Inflammatory macrophage treated with lipopolysaccharide for 1 hour (primary cell): ENCODE results near the gene RPS6KC1.
A peak's percentile ranks its signal among the peaks of the same experiment; 100 is the strongest.
"Not testable (repeated sequence)": the region's sequence is repeated elsewhere in the genome, so short reads cannot be mapped to it uniquely, and the experiment has no call there.

ENCODE experiments used
- DNase-seq, 2 donors: peaks; one replicate each; pipeline ENCODE4 v3.0.0-alpha.2; 2020 to 2022

RPS6KC1 gene

DNA sequence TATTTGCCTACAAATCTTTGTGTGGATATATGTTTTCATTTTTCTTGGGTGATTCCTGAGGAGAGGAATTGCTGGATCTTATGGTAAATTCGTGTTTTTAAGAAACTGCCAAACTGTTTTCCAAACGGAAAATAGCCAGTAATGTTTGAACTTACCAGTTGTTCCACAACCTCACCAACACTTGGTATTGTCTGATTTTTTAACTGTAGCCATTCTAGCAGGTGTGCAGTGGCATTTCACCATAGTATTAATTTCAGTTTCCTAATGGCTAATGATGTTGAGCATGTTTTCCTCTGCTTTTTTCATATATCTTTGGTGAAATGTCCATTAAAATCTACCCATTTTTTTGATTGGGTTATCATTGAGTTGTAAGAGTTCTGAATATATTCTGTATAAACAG, 56.6 kb downstream of the RPS6KC1 start:
- no peak for DNase-seq

DNA sequence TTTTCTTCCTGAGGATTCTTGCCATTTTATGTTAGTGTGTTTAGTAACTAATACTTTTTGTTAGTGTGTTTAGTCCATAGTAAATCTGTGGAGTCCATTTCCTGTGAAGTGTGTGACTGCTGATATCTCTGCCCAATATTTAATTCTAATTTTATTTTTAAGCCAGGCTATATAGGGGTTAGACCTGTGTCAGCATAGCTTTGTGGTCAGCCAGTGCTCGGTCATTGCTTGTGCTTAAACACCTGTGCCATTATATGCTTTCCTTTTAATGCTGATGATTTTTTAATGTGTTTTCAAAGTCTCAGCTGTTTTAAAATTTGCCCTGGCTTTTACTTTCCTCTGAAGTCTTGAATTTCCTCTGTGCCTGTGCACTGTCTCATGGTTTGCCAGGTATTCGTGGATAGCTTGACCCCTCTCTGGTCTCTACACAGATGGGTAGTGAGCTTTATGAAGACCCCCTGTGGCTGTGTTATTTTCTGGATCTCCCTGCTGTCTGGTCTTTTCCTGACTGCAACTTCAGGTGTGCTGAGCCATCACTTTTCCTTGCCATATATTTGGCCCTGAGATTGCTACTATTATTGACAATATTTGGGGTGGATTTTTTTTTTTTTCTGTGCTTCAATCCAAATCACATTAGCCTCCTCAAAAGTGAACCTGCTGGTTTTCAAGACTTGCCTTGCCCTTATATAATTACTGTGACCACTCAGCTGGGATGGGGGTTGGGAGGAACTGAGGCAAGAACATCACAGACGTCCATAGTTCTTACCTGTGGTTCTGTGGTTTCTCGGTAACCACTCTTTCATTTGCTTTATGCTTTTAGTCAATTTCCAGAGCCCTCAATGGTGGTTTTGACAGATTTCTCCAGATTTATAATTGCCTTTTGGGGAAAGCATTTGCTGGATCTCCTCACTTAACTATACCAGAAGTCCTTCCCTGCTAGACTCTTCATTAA, 59.6 kb downstream of the RPS6KC1 start:
- DNase-seq: no peak

DNA sequence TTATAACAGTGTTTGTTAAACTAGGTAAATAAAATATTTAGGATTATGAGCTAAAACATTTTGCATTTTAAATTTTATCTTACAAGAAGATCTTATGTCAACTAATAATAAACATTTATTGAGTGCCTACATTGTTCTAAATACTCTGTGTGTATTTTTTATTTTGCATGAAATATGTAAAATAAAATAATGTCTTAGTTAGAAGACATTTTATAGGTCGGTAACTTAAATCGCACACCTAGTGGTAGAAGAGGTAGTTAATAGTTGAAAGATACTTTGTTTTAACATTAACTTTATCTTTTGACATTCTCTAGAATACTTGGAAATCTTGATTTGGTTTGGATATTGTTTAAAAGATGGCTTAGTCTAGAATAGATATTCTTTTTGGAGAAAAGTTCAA, 60.5 kb downstream of the RPS6KC1 start:
- no peak for DNase-seq

DNA sequence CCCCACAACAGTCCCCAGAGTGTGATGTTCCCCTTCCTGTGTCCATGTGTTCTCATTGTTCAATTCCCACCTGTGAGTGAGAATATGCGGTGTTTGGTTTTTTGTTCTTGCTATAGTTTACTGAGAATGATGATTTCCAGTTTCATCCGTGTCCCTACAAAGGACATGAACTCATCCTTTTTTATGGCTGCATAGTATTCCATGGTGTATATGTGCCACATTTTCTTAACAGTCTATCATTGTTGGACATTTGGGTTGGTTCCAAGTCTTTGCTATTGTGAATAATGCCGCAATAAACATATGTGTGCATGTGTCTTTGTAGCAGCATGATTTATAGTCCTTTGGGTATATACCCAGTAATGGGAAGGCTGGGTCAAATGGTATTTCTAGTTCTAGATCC, 61.7 kb downstream of the RPS6KC1 start:
- DNase-seq: not testable (repeated sequence)

DNA sequence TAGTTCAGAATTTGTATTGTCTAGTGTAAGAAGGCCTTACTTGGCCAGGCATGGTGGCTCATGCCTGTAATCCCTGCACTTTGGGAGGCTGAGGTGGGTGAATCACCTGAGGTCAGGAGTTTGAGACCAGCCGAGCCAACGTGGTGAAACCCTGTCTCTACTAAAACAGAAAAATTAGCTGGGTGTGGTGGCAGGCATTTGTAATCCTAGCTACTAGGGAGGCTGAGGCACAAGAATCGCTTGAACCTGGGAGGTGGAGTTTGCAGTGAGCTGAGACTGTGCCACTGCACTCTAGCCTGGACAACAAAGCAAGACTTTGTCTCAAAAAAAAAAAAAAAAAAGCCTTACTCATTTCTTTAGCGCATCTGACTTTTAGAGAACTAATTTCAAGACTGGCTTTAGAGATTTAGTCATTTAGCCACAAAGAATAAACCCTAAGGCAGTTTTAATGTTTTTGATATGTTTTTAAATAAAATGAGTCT, 66.7 kb downstream of the RPS6KC1 start:
- not testable (repeated sequence) for DNase-seq

DNA sequence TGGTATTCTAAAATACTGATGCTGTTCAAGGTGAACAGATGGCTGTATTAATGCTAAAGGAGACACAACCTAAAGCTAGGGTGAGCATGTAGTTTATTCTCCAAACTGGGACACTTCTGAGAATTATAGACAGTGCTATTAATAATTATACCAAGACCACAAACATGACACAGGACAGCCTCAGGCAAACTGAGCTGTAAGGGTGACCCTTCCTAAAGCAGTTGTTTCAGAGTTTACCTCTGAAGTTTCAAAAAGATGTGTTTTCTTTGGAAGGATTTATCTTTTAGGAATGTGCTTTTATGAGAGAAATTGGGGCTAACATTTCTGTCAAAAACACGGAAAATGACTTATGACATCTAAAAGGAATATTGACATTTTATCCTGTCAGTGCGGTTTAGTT, 68.8 kb downstream of the RPS6KC1 start:
- DNase-seq: no peak

DNA sequence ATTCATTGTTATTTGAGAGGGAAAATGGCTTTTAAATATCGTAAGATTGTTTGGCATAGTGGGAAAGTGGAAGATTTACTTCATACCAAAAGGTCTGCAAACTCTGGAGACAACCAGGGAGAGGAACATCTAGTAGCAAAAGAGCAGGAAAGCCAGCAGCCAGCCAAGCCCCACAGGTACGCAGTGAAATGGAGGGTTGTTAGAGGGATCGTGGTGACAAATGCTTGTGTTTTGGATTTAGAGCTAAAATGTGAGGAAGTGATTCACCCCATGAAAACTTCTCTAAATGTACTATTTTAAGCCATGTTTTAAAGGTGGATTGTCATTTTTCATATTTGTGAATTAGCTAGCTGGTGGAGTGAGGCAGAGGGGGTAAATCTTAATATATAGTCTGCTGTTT, 69.3 kb downstream of the RPS6KC1 start:
- DNase-seq: no peak

DNA sequence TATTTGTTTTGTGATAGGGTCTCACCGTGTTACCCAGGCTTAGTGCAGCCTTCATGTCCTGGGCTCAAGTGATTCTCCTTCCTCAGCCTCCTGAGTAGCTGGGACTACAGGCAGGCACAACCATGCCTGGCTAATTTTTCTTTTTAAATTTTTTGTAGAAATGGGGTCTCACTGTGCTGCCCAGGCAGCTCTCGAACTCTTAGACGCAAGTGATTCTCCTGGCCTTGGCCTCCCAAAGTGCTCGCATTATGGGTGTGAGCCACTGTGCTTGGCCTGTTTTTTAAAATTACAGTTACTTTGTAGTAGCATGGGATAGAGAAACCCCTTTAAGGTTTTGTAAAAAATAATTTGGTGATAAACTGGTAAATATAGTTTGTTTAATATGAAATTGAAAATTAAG, 69.9 kb downstream of the RPS6KC1 start:
- no peak for DNase-seq

DNA sequence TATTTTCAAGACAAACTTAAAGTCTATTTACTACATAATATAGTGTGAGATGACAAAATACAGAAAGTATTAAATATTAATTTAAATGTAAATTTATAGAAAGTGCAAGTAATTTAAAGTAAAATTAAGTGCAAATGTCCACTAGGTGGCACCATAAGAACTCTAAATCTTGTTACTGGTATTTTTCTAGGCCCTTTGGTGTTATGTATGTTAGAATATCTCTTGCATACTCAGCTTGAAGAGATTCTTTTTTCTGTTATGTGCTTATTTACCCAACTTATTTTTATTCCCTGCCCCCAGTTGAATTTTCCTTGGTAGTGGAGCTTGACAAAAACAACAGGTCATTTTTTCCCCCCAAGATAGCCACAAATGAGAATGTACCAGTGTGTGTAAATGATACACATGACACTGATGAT, 71.5 kb downstream of the RPS6KC1 start:
- peak; percentile 24 to 70 for DNase-seq

DNA sequence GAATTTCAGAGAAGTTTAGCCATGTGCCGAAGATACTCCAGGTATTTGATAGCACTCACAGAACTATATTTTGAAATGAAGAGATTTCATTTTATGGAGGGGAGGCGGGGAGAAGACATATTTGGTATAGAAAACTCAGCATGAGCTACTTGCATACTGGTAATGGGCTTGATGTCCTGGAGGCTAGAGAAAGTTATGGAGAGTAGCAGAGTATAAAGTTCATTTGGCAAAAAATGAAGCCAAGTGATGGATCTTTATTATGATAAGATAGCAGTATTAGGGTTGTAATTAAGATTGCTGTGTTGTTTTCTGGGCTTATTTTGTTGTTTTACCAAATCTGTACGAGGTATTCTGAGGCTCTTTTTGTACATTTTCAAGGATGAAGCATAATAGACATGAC, 72.0 kb downstream of the RPS6KC1 start:
- DNase-seq: no peak

DNA sequence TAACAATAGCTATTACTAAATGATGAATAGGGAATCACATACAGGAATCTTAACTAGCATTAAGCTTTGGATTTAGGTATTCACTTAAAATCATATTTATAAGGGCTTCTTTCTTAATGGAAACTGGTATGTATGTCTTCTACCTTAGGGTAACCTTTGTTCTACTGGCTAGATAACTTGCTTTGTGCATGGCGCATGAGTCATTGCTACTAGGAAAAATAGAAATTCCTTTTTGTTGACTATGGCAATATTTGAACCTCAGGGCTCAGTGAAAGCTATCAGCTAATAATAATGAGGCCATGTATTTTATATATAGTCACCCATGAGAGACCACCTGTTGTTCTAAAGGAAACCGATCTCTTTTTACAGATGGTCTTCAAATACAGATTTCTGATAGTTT, 72.5 kb downstream of the RPS6KC1 start:
- no peak for DNase-seq

DNA sequence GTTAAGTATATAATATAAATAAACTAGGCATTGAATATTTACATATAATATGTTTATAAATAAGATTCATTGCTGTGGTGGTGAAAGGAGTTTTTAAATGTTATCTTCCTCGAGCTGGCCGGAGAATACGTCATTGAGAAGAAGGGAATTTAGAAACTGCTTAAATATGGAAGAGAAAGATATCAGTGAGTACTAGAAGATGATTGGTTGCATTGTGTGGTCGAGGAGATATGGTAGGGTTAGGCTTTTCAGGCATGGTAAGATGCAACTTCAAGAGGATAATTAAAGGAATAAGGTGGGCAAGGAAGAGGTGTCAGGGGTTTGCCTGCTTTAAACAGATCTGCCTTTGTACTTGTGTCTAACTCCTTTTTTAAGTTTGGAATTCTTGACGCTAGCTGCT, 73.5 kb downstream of the RPS6KC1 start:
- DNase-seq: no peak

DNA sequence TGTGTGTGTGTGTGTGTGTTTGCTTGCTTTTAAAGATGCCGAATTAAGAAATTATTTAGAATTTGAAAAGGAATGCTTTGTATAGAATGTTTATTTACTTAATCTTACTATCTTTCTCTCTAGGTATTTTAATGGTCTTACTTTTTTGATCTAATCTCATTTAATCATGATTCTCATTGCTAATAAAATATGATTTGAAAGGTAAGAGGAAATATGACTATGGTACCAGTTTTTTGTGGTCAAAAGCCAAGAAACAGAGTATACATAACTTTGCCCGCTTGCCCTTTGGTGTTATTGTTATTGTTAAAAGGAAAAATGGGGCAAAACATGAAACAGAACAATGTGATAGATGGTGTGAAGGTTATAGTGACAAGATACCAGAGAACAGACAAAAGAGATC, 74.6 kb downstream of the RPS6KC1 start:
- no peak for DNase-seq

DNA sequence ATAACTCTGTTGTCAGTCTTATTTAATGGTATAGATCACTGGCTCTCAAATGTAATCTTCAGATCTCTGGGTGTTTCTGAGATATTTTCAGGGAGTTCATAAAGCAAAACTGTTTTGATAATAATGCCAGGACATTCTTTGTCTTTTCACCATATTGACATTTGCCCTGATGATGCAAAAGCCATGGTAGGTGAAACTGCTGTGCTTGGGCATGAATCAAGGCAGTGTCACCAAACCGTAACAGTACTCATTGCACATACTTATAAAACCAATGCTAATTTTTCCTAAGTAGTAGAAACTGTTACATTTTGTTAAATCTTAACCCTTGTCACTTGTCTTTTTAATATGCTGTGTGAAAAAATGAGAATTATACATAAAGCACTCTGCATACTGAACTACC, 76.0 kb downstream of the RPS6KC1 start:
- no peak for DNase-seq

DNA sequence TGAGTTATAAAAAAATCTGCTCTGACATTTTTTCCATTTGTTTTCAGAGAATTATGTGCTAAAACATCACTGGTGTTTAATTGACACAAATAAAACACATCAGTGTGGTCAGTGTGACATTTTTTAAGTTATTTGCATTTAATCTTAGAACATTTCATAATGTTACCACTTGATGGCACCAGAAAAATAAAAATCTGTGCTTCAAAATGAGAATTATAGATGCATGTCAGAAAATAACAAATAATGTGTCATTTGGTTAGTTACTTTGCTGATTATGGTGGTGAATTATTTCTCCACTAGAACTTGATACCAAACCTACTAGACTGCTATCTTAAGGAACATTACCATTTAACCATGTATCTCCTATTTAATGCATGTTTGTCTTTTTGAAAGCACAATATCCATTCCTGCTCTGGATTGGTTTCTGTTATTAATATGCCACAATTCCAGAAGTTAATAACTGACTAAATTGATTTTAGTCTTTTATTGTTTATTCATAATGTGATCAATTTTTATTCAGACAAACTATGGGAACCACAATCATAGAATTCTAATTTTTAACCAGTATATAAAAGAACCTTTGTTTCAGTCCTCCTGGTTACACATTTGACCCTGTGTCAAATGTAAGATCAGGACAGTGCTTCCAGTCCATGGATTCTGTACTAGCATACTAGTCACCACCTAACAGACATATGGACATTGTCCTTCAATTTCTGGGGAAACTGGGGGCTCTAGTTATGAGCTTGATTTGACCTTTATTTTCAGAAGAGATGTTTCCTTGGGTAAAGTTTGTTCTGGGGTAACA, 81.0 kb downstream of the RPS6KC1 start:
- DNase-seq: no peak

DNA sequence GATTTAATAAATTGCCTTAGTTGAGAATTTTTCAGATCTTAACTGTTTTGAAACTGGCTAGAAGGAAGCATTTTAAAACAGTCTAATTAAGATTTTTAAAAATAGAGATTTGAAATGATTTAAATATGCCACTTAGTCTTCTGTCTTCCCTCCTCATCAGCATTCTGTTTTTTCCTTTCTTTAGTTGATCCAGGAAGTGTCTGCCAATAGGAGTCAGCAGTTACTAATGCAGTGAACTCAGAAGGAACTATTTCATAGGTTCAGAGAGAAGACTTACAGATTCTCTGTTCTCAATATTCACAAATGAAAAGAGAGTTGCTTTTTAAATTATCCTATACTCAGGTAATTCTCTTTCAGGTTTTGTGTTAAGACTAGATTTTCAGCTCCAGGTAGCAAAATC, 84.5 kb downstream of the RPS6KC1 start:
- no peak for DNase-seq

DNA sequence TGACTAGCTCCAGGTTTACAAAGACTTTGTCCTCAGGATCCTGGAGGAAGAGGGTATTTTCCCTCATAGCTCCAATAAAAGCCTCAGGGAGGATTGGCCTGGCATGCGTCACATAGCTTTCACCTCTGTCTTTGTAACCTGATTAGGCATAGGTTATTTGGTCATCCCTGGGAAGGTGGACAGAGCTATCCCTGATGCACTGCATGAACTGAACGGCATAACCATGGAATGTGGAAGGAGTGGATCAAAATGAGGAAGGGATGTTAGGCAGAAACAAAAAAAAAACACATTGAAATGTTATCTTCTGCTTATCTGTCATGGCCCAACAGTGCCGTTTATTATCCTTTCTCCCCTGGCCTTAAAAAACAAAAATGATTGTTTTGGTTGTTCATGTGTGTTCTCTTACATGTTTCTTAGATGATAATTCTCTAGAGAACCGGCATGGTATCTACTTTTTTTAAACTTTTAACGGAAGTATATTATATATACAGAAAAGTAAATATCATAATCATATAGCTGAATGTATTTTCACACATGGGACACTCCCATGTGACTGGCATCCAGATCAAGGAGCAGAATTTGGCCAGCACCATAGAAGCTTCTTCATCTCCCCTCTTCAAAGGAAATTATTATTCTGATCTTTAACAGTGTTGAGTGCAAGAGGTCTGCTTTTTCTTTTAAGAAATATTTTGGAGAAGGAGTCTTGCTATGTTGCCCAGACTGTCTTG, 85.3 kb downstream of the RPS6KC1 start:
- DNase-seq: no peak

DNA sequence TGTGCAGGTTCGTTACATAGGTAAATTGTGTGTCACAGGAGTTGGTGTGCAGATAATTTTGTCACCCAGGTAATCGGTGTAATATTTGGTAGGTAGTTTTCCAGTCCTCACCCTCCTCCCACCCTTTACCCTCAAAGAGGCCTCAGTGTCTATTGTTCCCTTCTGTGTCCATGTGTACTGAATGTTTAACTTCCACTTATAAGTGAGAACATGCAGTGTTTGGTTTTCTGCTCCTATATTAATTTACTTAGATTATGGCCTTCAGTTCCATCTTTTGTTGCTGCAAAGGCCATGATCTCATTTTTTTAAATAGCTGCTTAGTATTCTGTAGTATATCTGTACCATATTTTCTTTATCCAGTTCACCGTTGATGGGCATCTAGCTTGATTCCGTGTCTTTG, 87.3 kb downstream of the RPS6KC1 start:
- no peak for DNase-seq

DNA sequence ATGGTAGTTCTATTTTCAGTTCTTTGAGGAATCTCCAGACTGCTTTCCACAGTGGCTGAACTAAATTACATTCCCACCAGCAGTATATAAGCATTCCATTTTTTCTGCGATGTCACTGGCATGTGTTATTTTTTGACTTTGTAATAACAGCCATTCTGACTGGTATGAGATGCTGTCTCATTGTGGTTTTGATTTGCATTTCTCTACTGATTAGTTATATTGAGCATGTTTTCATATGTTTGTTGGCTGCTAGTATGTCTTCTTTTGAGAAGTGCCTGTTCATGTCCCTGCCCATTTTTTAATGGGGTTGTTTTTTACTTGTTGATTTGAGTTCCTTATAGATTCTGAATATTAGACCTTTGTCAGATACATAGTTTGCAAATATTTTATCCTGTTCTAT, 87.9 kb downstream of the RPS6KC1 start:
- DNase-seq: no peak

DNA sequence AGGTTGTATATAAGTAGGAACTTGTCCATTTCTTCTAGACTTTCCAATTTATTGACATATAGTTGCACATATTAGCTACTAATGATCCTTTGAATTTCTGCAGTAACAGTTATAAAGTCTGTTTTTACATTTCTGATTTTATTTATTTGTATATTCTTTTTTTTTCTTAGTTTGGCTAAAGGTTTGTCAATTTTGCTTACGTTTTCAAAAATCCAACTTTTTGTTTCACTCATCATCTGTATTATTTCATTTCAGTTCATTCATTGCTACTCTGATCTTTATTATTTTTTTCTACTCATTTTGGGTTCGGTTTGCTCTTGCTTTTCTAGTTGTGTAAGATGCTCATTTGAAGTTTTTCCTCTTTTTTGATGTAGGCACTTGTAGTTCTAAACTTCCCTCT, 97.9 kb downstream of the RPS6KC1 start:
- no peak for DNase-seq

DNA sequence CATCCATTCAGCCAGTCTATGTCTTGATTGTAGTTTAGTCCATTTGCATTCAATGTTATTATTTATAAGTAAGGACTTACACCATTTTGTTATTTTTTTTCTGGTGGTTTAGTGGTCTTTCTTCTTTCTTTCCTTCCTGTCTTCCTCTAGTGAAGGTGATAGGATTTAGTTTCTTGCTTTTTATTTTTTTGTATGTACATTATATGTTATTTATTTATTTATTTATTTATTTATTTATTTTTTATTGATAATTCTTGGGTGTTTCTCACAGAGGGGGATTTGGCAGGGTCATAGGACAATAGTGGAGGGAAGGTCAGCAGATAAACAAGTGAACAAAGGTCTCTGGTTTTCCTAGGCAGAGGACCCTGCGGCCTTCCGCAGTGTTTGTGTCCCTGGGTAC, 99.0 kb downstream of the RPS6KC1 start:
- DNase-seq: not testable (repeated sequence)

DNA sequence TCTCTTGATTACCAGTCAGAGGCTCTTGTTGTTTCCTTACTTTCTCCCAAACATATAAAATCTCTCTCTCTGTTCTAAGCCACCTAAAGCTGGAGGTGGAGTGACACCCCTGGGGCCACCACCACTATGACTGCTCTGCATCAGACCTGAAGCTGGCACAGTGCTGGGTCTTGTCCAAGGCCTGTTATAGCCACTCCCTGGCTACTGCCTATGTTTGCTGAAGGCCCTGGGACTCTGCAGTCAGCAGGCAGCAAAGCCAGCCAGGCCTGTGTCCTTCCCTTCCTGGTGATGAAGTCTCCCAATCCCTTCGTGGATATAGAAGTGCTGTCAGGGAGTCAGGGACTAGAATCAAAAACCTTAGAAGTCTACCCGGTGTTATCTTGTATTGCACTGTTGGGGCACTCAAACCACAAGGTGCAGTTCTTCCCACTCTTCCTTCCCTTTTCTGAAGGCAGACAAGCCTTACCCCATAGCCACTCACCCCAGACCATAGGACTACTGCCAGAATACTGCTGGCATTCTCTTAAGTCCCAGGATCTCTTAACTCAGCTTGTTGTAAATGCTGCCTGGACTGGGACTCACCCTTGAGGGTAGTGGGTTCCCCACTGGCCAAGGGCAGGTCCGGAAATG, 103.1 kb downstream of the RPS6KC1 start:
- DNase-seq: peak in 1 of 2 donors; percentile 19

DNA sequence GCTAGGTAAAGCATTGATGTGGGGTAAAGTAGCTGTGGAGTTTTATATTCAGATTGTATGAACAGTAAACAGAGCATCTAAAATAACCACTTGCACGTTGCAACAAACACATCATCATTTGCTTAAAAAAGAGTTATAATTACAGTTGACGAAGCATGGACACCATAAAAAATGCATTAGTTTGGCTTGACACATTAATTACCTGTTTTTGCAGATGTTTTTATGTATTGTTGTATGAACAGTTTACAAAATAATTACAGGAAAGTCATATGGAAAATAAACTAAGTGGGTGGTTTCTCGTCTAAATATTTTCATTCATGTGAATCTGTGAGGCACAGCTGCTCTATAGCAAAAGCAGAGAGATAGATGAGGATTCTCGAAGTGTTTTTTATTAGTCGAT, 108.3 kb downstream of the RPS6KC1 start:
- no peak for DNase-seq
